B cell (primary cell): Measurements from ENCODE around the gene ZMIZ1. TPM values are rescaled to one million over a fixed set of nuclear protein-coding genes. Genes with fewer than 3 reads are reported as not detected.

Source experiments
- ATAC-seq: fragments of 200-7000 bp; cut with Tn5 transposase; one replicate; pipeline ENCODE4 v1.10.0; 2021; ENCODE audit warnings: low read depth, mild to moderate bottlenecking, moderate number of reproducible peaks, moderate library complexity
- CTCF ChIA-PET: fragments of 350-600 bp; sonication (Branson Sonifier 250); formaldehyde crosslinking; loops from one replicate; lab custom pipeline; 2021; ENCODE audit warnings: antibody characterized with exemption, inconsistent platforms; lab: Charles Lee
- POLR2A ChIA-PET: fragments of 350-600 bp; sonication (Branson Sonifier 250); formaldehyde crosslinking; loops from one replicate; lab custom pipeline; 2021; ENCODE audit warnings: antibody characterized with exemption; lab: Charles Lee
- DNase-seq: peaks from one replicate; pipeline ENCODE4 v3.0.0; 2013
- H2AFZ ChIP-seq: 2 replicates; pipeline ENCODE4 v1.6.1; 2012; ENCODE audit warnings: mild to moderate bottlenecking, low read depth, low read length; ENCODE audit not compliant: insufficient read depth, poor library complexity, severe bottlenecking
- H3K27ac ChIP-seq, 2 donors: 1 replicate in 1 of 2; 2 replicates in 1 of 2; pipeline ENCODE4 v1.5.1; 2012 to 2013; ENCODE audit warnings: low read length in 2 of 2, mild to moderate bottlenecking in 2 of 2, moderate library complexity in 1 of 2
- H3K27me3 ChIP-seq, 4 experiments: fragments of 200-600 bp in 1 of 4; sonication (generic) in 1 of 4; replicated peaks in 1 of 4; 1 replicate in 2 of 4; 2 replicates in 2 of 4; pipeline versions ENCODE4 v1.6.1 to v1.7.0; 2013 to 2016; ENCODE audit warnings: low read length in 3 of 4, mild to moderate bottlenecking in 2 of 4, mixed read lengths in 1 of 4, moderate library complexity in 1 of 4; ENCODE audit not compliant: insufficient read depth in 4 of 4, control insufficient read depth in 3 of 4; ENCODE audit errors: control extremely low read depth in 1 of 4
- H3K36me3 ChIP-seq, 2 experiments: replicated peaks in 1 of 2; 1 replicate in 1 of 2; 2 replicates in 1 of 2; pipeline versions ENCODE4 v1.6.1 to v1.7.1; 2013; ENCODE audit warnings: low read length in 1 of 2; ENCODE audit not compliant: insufficient read depth in 2 of 2, control insufficient read depth in 1 of 2; ENCODE audit errors: control extremely low read depth in 1 of 2, extremely low read depth in 1 of 2
- H3K4me1 ChIP-seq, 2 donors: fragments of 200-600 bp in 1 of 2; sonication (generic) in 1 of 2; 1 replicate in 1 of 2; 2 replicates in 1 of 2; pipeline versions ENCODE4 v1.5.1 to v1.6.1; 2013 to 2017; ENCODE audit warnings: low read length in 2 of 2; ENCODE audit not compliant: control insufficient read depth in 2 of 2, insufficient read depth in 2 of 2
- H3K4me2 ChIP-seq: replicated peaks from 2 replicates; pipeline ENCODE3; 2012; ENCODE audit warnings: mild to moderate bottlenecking, low read depth, low read length; ENCODE audit not compliant: poor library complexity, severe bottlenecking
- H3K4me3 ChIP-seq, 5 experiments: fragments of 200-600 bp in 1 of 5; sonication (generic) in 1 of 5; 1 replicate in 3 of 5; 2 replicates in 2 of 5; pipeline versions ENCODE4 v1.5.1 to v1.7.0; 2011 to 2016; ENCODE audit warnings: low read length in 4 of 5, mild to moderate bottlenecking in 4 of 5, low read depth in 2 of 5, control low read depth in 1 of 5, moderate library complexity in 1 of 5; ENCODE audit not compliant: insufficient read depth in 1 of 5; ENCODE audit errors: control extremely low read depth in 1 of 5, extremely low read depth in 1 of 5
- H3K79me2 ChIP-seq: fragments of 200-600 bp; sonication (generic); one replicate; pipeline ENCODE4 v1.6.0; 2016; ENCODE audit warnings: low read length; ENCODE audit not compliant: control insufficient read depth, insufficient read depth
- H3K9ac ChIP-seq: fragments of 200-600 bp; sonication (generic); 2 replicates; pipeline ENCODE4 v1.6.1; 2017; ENCODE audit warnings: mild to moderate bottlenecking, low read length, moderate library complexity
- H3K9me3 ChIP-seq, 3 donors: one replicate each; pipeline versions ENCODE4 v1.6.1 to v1.7.1; 2013; ENCODE audit warnings: low read length in 2 of 3; ENCODE audit not compliant: control insufficient read depth in 2 of 3, insufficient read depth in 1 of 3; ENCODE audit errors: control extremely low read depth in 1 of 3
- H4K20me1 ChIP-seq: 2 replicates; pipeline ENCODE4 v1.6.0; 2012; ENCODE audit warnings: mild to moderate bottlenecking, low read length; ENCODE audit not compliant: insufficient read depth, control insufficient read depth, poor library complexity, severe bottlenecking
- H3K27ac Mint-ChIP-seq: one replicate; pipeline ENCODE4 v1.8.0; 2021; ENCODE audit warnings: mixed read lengths
- H3K27me3 Mint-ChIP-seq: one replicate; pipeline ENCODE4 v1.8.0; 2021; ENCODE audit warnings: mixed read lengths
- H3K4me1 Mint-ChIP-seq: one replicate; pipeline ENCODE4 v1.8.0; 2021; ENCODE audit warnings: mixed read lengths
- H3K4me3 Mint-ChIP-seq: one replicate; pipeline ENCODE4 v1.8.0; 2021; ENCODE audit warnings: mixed read lengths
- H3K9me3 Mint-ChIP-seq: one replicate; pipeline ENCODE4 v1.8.0; 2022; ENCODE audit warnings: mixed read lengths; ENCODE audit not compliant: insufficient read depth
- CTCF ChIP-seq: fragments of 200-600 bp; IDR thresholded peaks from one replicate; pipeline ENCODE4 v1.8.0; 2022; ENCODE audit warnings: antibody characterized with exemption, mild to moderate bottlenecking
- EZH2 ChIP-seq: IDR thresholded peaks from 2 replicates; pipeline ENCODE4 v1.6.1; 2012; ENCODE audit warnings: borderline replicate concordance, low read depth, mild to moderate bottlenecking, moderate library complexity, low read length; ENCODE audit not compliant: insufficient read depth, poor library complexity, severe bottlenecking
- WGBS: methylation state at CpG from one replicate; pipeline ENCODE4 v1.1.5; 2013; ENCODE audit warnings: missing lambda C conversion rate; ENCODE audit not compliant: insufficient coverage; 5-methylcytosine and 5-hydroxymethylcytosine counted together
- intact Hi-C: fragments of 100-400 bp; cut with micrococcal nuclease; formaldehyde crosslinking; loops from one replicate; pipeline ENCODE4 v1.10.0; 2022
- polyA plus RNA-seq: library from polyadenylated mRNA; depleted of rRNA; stranded (reverse); fragments of >200 nt; gene quantifications from 2 replicates; pipeline ENCODE4 v1.2.3, GENCODE V29; 2012
- total RNA-seq, 2 donors: library from RNA; stranded (reverse); fragments of 120-200 nt in 1 of 2; gene quantifications; 1 replicate in 1 of 2; 2 replicates in 1 of 2; pipeline versions ENCODE4 v1.2.3 to v1.2.4, GENCODE V29; 2013 to 2022

ZMIZ1 gene
- total and polyA plus RNA-seq, 2 donors (not counting 1 experiment from before 2014, with no cell fraction given) = 14.3 to 64.9 TPM

GRCh38 chr10:79224263-79224949 lies 155.6 kb downstream of the ZMIZ1 start:
- Histone ChIP-seq H3K27ac (no peak overlapping the region), H3K4me2 (no peak overlapping the region), H3K4me3 (no peak overlapping the region), H3K4me1 (peaks cover 10 to 11% of the 10 kb centered on the region in 2 donors), H2AFZ (no peak overlapping the region), H3K27me3 (no peaks in the 10 kb centered on the region), H4K20me1 (no peaks in the 10 kb centered on the region), H3K36me3 (no peaks in the 10 kb centered on the region), H3K9me3 (no peaks in the 10 kb centered on the region), H3K9ac (no peak overlapping the region), H3K79me2 (no peaks in the 10 kb centered on the region)
- Mint-ChIP-seq H3K4me1 (peaks cover 13% of the 10 kb centered on the region), H3K9me3 (no peaks in the 10 kb centered on the region), H3K27me3 (no peaks in the 10 kb centered on the region), H3K27ac (no peak overlapping the region), H3K4me3 (no peak overlapping the region)
- ChIA-PET POLR2A (no interaction called here), CTCF (no interaction called here)
- 94% methylated on average over 10 of the region's 11 CpGs for WGBS
- intact Hi-C loops = no loop called here
- ATAC-seq = no peak
- DNase-seq = no peak
- no peak for TF ChIP-seq EZH2
- no peak for TF ChIP-seq CTCF

GRCh38 chr10:79224992-79225391 lies 156.2 kb downstream of the ZMIZ1 start:
- Histone ChIP-seq H4K20me1 (no peaks in the 10 kb centered on the region), H3K9ac (no peak overlapping the region), H3K36me3 (no peaks in the 10 kb centered on the region), H2AFZ (no peak overlapping the region), H3K27ac (no peak overlapping the region), H3K79me2 (no peaks in the 10 kb centered on the region), H3K27me3 (no peaks in the 10 kb centered on the region), H3K4me1 (peaks cover 16 to 17% of the 10 kb centered on the region in 2 donors), H3K4me2 (no peak overlapping the region), H3K9me3 (no peaks in the 10 kb centered on the region), H3K4me3 (no peak overlapping the region)
- Mint-ChIP-seq H3K9me3 (no peaks in the 10 kb centered on the region), H3K4me1 (peaks cover 19% of the 10 kb centered on the region), H3K4me3 (no peak overlapping the region), H3K27me3 (no peaks in the 10 kb centered on the region), H3K27ac (no peak overlapping the region)
- WGBS = no CpG with 5 or more reads among the region's 5 CpGs
- no peak for TF ChIP-seq CTCF
- TF ChIP-seq EZH2 = no peak
- ChIA-PET POLR2A (no interaction called here), CTCF (no interaction called here)
- ATAC-seq (no peak), DNase-seq (no peak)
- intact Hi-C loops = no loop called here
